Measurements from ENCODE around the gene IFNGR2. TPM values are rescaled to one million over a fixed set of nuclear protein-coding genes. Genes with fewer than 3 reads are reported as not detected.

Gene IFNGR2
- total and polyA plus RNA-seq, 2 of the 13 experiments (the other 11 are each of a cell fraction or from before 2014, with no cell fraction given): 61.3 to 117 TPM

- TF ChIP-seq, protein P1, sequence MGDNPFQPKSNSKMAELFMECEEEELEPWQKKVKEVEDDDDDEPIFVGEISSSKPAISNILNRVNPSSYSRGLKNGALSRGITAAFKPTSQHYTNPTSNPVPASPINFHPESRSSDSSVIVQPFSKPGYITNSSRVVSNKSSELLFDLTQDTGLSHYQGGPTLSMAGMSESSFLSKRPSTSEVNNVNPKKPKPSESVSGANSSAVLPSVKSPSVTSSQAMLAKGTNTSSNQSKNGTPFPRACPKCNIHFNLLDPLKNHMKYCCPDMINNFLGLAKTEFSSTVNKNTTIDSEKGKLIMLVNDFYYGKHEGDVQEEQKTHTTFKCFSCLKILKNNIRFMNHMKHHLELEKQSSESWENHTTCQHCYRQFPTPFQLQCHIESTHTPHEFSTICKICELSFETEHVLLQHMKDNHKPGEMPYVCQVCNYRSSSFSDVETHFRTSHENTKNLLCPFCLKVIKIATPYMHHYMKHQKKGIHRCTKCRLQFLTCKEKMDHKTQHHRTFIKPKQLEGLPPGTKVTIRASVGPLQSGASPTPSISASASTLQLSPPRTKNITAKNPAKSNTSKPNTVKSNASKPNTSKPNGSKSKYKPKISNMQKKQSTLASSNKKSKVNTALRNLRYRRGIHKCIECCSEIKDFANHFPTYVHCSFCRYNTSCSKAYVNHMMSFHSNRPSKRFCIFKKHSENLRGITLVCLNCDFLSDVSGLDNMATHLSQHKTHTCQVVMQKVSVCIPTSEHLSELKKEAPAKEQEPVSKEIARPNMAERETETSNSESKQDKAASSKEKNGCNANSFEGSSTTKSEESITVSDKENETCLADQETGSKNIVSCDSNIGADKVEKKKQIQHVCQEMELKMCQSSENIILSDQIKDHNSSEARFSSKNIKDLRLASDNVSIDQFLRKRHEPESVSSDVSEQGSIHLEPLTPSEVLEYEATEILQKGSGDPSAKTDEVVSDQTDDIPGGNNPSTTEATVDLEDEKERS (CRISPR knock-in tag; IDR thresholded peaks at IDR 0.05): 0 out of 2 replicates have a peak, but pooled peaks have one; percentile 29
- TF ChIP-seq DBP (CRISPR knock-in tag; IDR thresholded peaks at IDR 0.05; ENCODE audit: not compliant biosample characterization): no peak
- 0 out of 2 replicates have a peak, but pooled peaks have one; percentile 61 for TF ChIP-seq HES4 (CRISPR knock-in tag; IDR thresholded peaks at IDR 0.05; ENCODE audit: borderline replicate concordance)
- TF ChIP-seq, protein P2, sequence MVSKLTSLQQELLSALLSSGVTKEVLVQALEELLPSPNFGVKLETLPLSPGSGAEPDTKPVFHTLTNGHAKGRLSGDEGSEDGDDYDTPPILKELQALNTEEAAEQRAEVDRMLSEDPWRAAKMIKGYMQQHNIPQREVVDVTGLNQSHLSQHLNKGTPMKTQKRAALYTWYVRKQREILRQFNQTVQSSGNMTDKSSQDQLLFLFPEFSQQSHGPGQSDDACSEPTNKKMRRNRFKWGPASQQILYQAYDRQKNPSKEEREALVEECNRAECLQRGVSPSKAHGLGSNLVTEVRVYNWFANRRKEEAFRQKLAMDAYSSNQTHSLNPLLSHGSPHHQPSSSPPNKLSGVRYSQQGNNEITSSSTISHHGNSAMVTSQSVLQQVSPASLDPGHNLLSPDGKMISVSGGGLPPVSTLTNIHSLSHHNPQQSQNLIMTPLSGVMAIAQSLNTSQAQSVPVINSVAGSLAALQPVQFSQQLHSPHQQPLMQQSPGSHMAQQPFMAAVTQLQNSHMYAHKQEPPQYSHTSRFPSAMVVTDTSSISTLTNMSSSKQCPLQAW (CRISPR knock-in tag; IDR thresholded peaks at IDR 0.05): peak; percentile 32; the same call in 1 of the 2 replicates
- TF ChIP-seq HDAC2 (CRISPR knock-in tag; IDR thresholded peaks at IDR 0.05): peak; percentile 45; the same call in 1 of the 2 replicates
- TF ChIP-seq RELA (CRISPR knock-in tag; IDR thresholded peaks at IDR 0.05): 0 out of 2 replicates have a peak, but pooled peaks have one; percentile 50
Measured at GRCh38 chr21:33479679-33480480, 76.7 kb downstream of the IFNGR2 start, which contains the start of gene TMEM50B (continued).

All from HepG2 (cell line).